HFFc6 (cell line): ENCODE results near the gene LOXHD1. TPM values are rescaled to one million over a fixed set of nuclear protein-coding genes. Genes with fewer than 3 reads are reported as not detected.

ENCODE experiments used
- DNase-seq: peaks from one replicate; pipeline ENCODE4 v3.0.0-alpha.2; 2018
- H3K27ac Mint-ChIP-seq: 2 replicates; pipeline ENCODE4 v1.8.0; 2020; ENCODE audit warnings: mild to moderate bottlenecking, mixed read lengths
- H3K27me3 Mint-ChIP-seq: 2 replicates; pipeline ENCODE4 v1.8.0; 2021; ENCODE audit warnings: mild to moderate bottlenecking, moderate library complexity, mixed read lengths; ENCODE audit not compliant: insufficient read depth
- H3K36me3 Mint-ChIP-seq: 2 replicates; pipeline ENCODE4 v1.8.0; 2021; ENCODE audit warnings: low read depth, mixed read lengths
- H3K4me1 Mint-ChIP-seq: 2 replicates; pipeline ENCODE4 v1.8.0; 2020; ENCODE audit warnings: low read depth, mixed read lengths
- H3K4me3 Mint-ChIP-seq: 2 replicates; pipeline ENCODE4 v1.8.0; 2020; ENCODE audit warnings: mild to moderate bottlenecking, moderate library complexity, mixed read lengths
- H3K9me3 Mint-ChIP-seq: 2 replicates; pipeline ENCODE4 v1.8.0; 2020; ENCODE audit warnings: mild to moderate bottlenecking, mixed read lengths
- total RNA-seq, 6 experiments: library from RNA; stranded (reverse); fragmentation: NEBNext Ultra II Directional; extraction: Animal tissue kit (Norgen Biotek cat#: 25700); gene quantifications; 2 replicates in 1 of 6; 3 replicates in 5 of 6; pipeline ENCODE4 v1.2.3, GENCODE V29; 2021
- TF ChIP-seq, protein P1 (sequence below): fragments of 200-600 bp; sonication (generic); IDR thresholded peaks from 2 replicates; pipeline ENCODE4 v1.5.0; 2021; ENCODE audit warnings: antibody characterized with exemption, mild to moderate bottlenecking

Gene LOXHD1
- total RNA-seq, 6 experiments from 2014 or later, result not detected

DNA sequence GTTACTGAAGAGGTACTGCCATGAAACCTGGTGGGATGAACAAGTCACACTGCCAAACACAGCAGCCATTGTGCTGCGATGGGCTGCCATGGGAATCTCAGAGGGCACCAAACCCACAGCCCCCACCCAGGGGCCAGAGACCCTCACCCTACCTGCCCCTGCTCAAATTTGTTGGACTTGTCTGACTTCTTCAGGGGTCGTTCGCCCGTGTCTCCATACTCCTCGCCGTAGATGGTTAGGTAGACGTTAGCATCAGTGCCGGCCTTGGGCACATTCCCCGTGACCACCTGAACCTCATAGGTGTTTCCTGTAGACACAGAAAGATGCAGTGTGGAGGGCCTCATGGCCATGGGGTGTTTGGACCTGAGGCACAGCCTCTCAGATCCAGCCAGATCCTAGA is 97.7 kb downstream of the LOXHD1 start:
- Mint-ChIP-seq H3K27ac (no peak overlapping the region), H3K27me3 (peaks cover 9% of the 10 kb centered on the region), H3K4me3 (no peak overlapping the region), H3K9me3 (no peaks in the 10 kb centered on the region), H3K4me1 (no peaks in the 10 kb centered on the region), H3K36me3 (peaks cover 5% of the 10 kb centered on the region; the same call in 1 of the 2 replicates)
- no peak for DNase-seq
- TF ChIP-seq, protein P1, sequence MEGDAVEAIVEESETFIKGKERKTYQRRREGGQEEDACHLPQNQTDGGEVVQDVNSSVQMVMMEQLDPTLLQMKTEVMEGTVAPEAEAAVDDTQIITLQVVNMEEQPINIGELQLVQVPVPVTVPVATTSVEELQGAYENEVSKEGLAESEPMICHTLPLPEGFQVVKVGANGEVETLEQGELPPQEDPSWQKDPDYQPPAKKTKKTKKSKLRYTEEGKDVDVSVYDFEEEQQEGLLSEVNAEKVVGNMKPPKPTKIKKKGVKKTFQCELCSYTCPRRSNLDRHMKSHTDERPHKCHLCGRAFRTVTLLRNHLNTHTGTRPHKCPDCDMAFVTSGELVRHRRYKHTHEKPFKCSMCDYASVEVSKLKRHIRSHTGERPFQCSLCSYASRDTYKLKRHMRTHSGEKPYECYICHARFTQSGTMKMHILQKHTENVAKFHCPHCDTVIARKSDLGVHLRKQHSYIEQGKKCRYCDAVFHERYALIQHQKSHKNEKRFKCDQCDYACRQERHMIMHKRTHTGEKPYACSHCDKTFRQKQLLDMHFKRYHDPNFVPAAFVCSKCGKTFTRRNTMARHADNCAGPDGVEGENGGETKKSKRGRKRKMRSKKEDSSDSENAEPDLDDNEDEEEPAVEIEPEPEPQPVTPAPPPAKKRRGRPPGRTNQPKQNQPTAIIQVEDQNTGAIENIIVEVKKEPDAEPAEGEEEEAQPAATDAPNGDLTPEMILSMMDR, result no peak

DNA sequence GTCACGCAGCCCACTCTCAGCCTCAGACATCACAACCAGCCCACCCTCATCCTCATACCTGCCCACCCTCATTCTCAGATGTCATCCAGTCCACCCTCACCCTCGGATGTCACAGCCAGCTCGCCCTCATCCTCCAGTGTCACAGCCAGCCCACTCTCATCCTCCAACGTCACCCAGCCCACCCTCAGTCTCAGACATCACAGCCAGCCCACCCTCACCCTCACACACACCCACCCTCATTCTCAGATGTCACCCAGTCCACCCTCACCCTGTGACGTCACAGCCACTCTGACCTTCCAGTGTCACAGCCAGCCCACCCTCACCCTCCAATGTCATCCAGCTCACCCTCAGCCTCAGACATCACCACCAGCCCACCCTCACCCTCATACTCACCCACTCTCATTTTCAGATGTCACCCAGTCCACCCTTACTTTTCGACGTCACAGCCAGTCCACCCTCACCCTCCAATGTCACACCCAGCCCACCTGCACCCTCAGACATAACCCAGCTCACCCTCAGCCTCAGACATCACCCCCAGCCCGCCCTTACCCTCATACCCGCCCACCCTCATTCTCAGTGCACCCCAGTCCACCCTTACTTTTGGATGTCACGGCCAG is 100.3 kb downstream of the LOXHD1 start:
- TF ChIP-seq, protein P1, result no peak
- peaks cover 5% of the 10 kb centered on the region; the same call in 1 of the 2 replicates for H3K36me3 Mint-ChIP-seq
- H3K4me3 Mint-ChIP-seq, result no peak overlapping the region
- peaks cover 8% of the 10 kb centered on the region for H3K27me3 Mint-ChIP-seq
- no peaks in the 10 kb centered on the region for H3K4me1 Mint-ChIP-seq
- H3K9me3 Mint-ChIP-seq, result no peaks in the 10 kb centered on the region; the same call in 1 of the 2 replicates
- no peak for DNase-seq
- H3K27ac Mint-ChIP-seq, result no peak overlapping the region

DNA sequence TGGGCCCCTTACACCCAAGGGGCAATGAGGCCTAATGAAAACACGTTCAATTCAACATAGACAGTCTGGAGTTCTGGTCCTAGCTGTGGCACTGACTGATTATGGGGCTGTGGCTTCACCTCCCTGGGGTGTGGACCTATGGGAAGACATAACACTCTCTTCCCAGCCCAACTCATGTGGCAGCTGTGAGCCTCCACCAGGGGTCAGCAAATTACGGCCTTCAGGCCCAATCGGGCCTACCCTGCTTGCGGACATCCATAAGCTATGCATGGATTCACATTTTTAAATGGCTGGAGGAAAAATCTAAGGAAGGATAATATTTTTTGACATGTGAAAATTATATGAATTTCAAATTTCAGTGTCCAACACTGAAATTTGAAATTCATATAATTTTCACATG is 101.3 kb downstream of the LOXHD1 start:
- H3K27ac Mint-ChIP-seq, result no peak overlapping the region

DNA sequence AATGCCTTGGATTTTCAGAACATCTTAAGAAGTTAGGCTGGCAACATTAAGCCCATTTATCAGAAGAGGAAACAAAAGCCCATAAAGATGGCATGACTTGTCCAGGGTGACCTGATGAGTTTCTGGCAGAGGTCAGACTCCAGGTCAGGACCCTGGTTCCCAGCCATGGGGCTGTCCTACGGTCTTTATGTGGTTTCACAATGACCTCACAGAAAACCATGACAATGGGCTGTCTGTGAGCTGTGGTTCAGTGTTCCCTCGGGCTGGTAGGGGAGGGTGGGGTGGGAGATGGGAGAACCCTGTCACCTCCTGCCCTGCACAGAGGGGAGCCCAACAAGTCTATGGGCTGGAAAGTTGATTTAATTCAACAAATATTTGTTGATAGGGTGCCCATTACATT is 101.8 kb downstream of the LOXHD1 start:
- TF ChIP-seq, protein P1, result no peak
- Mint-ChIP-seq H3K4me3 (no peak overlapping the region), H3K4me1 (no peaks in the 10 kb centered on the region), H3K27me3 (peaks cover 4% of the 10 kb centered on the region), H3K27ac (no peak overlapping the region), H3K9me3 (no peaks in the 10 kb centered on the region; the same call in 1 of the 2 replicates), H3K36me3 (no peaks in the 10 kb centered on the region)
- no peak for DNase-seq

More for the DNA sequence above, 101.3 kb downstream of the LOXHD1 start:
- Mint-ChIP-seq H3K4me3 (no peak overlapping the region), H3K4me1 (no peaks in the 10 kb centered on the region), H3K9me3 (no peaks in the 10 kb centered on the region; the same call in 1 of the 2 replicates), H3K36me3 (peaks cover 2% of the 10 kb centered on the region; the same call in 1 of the 2 replicates), H3K27me3 (peaks cover 4% of the 10 kb centered on the region)
- DNase-seq, result no peak
- TF ChIP-seq, protein P1, result peak; percentile 74

DNA sequence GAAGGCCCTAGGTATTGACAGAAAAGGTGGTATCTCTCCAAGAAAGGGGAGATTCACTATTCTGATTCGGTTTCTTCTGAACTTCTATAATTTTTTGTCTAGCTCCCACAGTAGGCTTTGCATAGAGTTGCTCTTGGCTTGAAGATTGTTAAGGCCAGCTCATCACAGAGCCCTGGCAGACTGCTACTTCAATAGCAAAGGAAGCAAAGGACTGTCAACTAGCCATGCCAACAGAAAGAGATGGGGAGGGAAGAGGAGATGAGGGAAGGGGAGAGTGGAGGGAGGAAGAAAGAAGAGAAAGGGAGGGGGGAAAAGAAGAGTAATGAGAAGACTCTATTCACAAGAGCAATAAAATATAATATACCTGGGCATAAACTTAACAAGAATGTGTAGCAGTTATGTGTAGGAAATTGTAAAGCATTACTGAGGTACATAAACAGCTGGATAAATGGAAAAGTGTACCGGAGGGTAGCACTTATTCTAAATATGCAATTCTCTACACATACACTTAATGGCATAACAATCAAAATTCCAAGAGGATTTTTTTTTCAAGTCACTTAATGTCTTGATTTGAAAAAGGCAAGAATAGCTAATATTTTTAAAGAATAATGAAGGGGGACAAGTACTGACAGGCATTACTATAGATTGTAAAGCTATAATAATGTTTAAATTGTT is 102.5 kb downstream of the LOXHD1 start:
- Mint-ChIP-seq H3K4me3 (no peak overlapping the region), H3K36me3 (no peaks in the 10 kb centered on the region), H3K9me3 (no peaks in the 10 kb centered on the region; the same call in 1 of the 2 replicates), H3K4me1 (no peaks in the 10 kb centered on the region), H3K27ac (no peak overlapping the region), H3K27me3 (peaks cover 4% of the 10 kb centered on the region)
- DNase-seq, result no peak
- TF ChIP-seq, protein P1, result no peak
